GM12874 (cell line): Measurements from ENCODE around the gene FGF14.

ENCODE experiments used
- CTCF ChIP-seq: IDR thresholded peaks from 2 replicates; pipeline ENCODE4 v1.5.1; 2011; ENCODE audit warnings: low read depth, mild to moderate bottlenecking, control low read depth, low read length, moderate library complexity; ENCODE audit not compliant: insufficient read depth

FGF14 gene

DNA sequence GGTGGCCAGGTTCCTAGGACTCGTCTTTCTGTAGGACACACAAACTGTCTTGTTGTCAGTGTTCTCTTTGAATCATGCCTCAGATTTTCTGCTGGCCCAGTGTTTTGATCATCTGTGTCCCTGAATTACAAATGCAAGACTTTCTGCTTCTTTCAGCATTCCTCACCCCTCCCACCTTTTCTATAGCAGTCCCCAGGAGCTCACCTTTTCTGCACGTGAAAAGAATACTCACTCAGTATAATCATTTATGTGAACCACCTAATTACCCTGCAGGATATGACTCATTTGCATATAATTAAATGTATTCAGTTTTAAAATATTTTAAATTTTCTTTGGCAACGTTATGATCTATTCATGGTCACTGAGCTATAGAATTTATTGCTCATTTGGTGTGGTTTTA is 560.1 kb downstream of the FGF14 start:
- TF ChIP-seq CTCF, result no peak

DNA sequence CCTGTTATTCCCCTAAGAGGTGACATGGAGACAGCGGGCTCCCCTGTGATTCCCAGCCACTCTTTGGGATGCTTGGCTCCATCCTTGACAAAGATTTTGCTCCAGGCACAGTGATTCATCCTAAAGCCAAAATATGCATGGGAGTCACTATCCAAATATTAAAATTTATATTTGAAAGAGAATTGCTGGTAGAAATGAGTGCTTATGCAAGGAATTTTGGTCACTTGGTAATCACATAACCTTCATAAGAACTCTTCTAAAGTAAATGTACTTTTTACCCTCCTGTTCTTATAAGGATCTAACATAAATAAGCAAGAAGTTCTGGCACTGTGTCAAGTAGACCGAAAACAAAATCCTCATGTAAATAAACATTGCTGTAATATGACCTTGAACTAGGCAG is 563.5 kb downstream of the FGF14 start:
- TF ChIP-seq CTCF, result no peak

GRCh38 chr13:101837288-101837687 is 564.6 kb downstream of the FGF14 start:
- TF ChIP-seq CTCF, result no peak

- TF ChIP-seq CTCF, result no peak
Observed at GRCh38 chr13:101835920-101836319, 565.9 kb downstream of the FGF14 start.

DNA sequence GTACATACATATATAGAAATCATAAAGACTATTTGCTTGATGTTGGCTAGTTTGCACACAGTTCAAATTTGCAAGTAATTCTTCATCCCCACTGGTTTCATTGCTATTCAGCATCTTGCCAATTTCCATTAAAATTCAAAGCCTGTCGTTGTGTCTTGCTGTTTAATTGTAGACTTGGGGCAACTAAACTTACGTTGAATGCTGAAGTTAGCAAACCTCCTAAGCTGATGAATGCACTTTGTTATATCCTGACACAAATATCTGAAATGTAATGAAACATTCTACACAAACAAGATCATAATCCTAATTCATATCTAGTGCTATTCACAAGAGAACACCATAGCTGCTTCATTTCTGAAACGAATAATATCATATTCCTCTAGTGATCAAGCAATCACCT is 568.2 kb downstream of the FGF14 start:
- TF ChIP-seq CTCF, result no peak

DNA sequence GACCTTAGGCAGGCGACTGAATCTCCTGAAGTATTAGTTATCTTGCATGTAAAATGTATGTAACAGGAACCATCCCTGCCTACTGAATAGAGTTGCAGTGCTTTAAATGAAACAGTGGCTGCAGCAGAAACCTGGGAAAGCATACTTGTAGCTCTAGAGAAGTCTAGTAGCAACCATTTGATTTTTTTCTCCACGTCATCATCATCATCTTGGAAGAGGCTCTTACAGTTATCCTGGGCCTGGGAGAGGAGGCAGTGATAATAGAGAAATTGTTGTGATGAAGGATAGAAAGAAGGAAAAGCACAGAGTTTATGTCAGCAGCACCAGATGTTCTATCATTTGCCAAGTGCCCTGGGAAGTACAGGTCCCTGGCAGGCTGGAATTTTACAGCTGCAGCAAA is 571.8 kb downstream of the FGF14 start:
- TF ChIP-seq CTCF, result no peak

DNA sequence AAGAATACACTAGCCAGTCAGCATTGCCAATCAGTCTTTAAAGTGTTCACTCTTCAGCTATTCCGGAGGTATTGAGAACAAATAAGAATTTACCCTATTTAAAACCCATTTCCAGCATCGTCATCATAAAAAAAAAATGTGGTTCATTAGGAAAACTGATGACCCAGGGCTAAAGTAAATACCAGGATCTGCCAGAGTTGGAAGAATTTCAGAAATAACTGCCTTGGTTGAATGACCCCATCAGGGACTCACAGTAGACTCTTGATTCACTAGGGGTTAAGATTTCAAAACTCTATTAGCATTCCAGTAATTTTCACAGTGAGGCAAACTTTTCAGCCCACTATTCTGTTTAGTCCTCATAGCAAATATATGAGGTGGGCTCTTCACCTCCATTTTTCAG is 572.4 kb downstream of the FGF14 start:
- no peak for TF ChIP-seq CTCF

- TF ChIP-seq CTCF, result no peak
Observed at GRCh38 chr13:101828119-101828518, 573.7 kb downstream of the FGF14 start.
